DMS114 treated with DMSO at 0.1 percent for 48 hours (cell line): ENCODE measurements around the gene CFAP210.

Experiments
- DNase-seq: peaks from one replicate; lab custom pipeline; 2025; ENCODE audit not compliant: unreplicated experiment; lab: John Stamatoyannopoulos, UW

Gene CFAP210

GRCh38 chr2:169676357-169676756 lies 17.8 kb downstream of the CFAP210 start:
- no peak for DNase-seq

- DNase-seq, result no peak
Observed at GRCh38 chr2:169673921-169674320, 20.3 kb downstream of the CFAP210 start.

DNA sequence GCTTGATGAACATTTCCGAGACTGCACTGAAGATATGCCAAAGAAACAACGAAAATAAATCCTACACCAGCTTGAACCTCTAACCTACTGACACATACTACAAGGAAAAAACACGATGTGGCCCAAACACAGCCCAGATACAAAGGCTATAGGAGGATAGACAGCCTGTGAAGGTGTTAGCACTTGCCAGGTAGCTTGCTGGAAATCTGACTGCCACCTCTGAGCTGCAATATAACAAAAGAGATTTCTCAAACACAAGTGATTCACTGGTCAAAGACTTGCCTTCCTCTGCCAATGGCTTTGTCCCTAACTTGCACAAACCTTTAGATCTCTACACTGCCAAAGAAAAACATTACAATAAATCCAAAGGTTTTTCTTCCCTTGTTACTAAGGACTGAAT lies 21.1 kb downstream of the CFAP210 start:
- DNase-seq, result no peak

GRCh38 chr2:169672406-169672805 lies 21.8 kb downstream of the CFAP210 start:
- DNase-seq, result no peak

- DNase-seq, result no peak
Observed at GRCh38 chr2:169670937-169671336, 23.3 kb downstream of the CFAP210 start.

DNA sequence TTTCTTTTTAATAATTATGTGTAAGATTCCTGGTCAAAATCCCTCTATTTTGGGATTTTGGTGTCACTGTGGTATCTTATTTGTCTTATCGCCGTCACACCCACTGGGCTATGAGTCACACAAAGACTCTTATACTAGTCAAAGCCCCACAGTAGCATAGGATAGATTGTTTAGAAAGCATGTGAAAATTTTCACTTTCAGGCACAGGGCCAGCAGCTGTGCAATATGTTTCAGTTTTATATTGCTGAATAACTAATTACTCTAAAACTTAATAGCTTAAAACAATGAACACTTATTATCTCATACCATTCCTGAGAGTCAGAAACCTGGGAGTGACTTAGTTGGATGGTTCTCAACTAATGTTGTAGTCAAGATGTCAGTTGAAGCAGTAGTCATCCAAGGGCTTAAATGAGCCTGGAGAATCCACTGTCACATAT lies 24.0 kb downstream of the CFAP210 start:
- DNase-seq, result no peak

DNA sequence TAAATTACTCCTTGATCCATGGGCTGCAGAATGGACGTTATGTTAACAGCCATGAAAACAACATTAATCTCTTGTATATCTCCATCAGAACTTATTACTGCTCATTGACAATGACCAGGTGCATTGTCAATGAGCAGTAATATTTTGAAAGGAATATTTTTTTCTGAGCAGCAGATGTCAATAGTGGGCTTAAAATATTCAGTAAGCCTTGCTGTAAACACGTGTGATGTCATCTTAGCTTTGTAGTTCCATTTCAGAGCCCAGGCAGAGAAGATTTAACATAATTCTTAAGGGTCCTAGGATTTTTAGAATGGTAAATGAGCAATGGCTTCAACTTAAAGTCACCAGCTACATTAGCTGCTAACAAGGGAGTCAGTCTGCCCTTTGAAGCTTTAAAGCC lies 26.6 kb downstream of the CFAP210 start:
- DNase-seq, result no peak

- DNase-seq, result no peak
Observed at GRCh38 chr2:169664978-169665930, 29.0 kb downstream of the CFAP210 start.

GRCh38 chr2:169664600-169664977 lies 29.6 kb downstream of the CFAP210 start:
- DNase-seq, result no peak

DNA sequence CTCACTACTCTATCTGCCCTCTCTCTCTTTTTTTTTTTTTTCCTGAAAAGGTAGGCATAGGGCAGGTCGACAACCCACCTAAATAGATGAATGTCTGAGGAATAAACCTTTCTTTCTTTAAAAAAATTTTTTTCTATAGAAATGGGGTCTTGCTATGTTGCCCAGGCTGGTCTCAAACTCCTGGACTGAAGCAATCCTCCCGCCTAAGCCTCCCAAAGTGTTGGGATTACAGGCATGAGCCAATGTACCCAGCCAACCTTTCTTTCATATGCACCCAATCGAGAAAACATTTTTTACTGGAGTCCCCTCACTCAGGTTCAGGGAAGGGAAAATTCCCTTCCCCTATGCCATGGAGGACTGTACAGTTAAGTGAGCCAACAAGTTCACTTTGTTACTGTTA lies 31.0 kb downstream of the CFAP210 start:
- no peak for DNase-seq

DNA sequence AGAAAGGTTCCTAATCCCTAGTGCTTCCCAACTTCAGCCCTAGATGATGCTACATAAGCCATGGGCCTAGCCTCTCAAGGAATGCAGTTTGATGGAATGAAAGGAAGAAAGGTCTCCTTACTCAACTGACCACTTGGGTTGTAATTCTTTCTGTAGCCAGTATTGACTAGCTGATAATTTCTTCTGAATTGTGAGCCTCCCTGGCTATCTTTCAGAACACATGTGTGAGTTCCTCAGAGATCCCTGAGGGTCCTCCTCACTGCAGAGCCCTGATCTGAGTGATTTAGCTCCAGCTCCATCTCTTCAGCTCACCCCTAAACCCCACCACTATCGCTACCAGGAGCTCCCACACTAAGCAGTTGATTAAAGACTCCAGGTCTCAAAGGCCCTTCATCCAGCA lies 31.5 kb downstream of the CFAP210 start:
- no peak for DNase-seq

DNA sequence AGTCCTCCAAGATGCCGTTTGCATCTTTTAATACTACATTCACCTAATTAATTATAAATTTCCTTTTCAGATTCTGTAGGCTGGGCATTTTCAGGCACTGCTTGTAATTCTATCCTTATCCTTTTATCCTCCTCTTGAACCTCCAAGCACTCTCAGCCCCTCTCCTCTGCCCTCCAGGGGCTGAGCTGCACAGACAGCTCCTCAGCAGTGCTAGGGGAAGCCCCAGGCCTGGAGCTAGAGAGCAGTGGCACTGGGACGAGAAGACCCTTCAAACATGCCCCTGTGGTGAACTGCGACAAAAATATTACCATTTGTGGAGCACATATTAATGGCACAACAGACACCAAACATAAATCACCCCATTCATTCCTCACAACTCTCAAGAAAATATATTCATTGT lies 32.9 kb downstream of the CFAP210 start:
- no peak for DNase-seq

GRCh38 chr2:169659320-169659719 lies 34.9 kb downstream of the CFAP210 start:
- no peak for DNase-seq

DNA sequence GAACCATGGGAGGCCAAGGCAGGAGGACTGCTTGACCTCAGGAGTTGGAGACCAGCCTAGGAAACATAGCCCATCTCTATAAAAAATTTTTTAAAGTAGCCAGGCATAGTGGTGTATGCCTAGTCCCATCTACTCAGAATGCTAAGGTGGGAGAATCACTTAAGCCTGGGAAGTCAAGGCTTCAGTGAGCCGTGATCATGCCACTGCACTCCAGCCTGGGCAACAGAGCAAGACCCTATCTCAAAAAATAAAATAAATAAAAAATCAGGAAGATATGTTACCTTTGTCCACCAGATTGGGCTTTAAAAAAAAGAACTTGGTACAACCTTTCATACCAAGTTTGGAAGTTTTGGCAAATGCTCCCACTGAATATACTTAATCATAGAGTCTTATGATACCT lies 35.3 kb downstream of the CFAP210 start:
- DNase-seq, result no peak

GRCh38 chr2:169656164-169656563 lies 38.0 kb downstream of the CFAP210 start:
- DNase-seq, result no peak

- no peak for DNase-seq
Observed at GRCh38 chr2:169653636-169654035, 40.6 kb downstream of the CFAP210 start.

DNA sequence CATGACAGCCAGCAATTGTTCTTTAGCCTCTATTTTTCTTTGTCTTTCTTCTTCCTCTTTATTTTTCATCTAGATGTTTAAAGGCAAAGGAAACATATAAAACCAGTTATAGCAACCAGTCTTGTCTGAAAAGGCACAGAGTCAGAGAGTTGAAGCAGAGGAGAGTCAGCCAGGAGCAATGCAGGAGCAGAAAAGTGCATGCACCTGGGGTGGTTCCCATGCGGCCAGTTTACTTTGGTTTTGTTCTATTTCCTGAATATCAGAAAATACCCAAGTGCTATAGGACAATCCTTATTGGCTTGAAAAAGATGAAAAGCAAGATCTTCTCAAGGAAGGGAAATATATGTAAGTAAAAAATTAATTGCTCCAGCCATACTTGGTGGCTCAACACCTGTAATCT lies 44.9 kb downstream of the CFAP210 start:
- DNase-seq, result no peak

DNA sequence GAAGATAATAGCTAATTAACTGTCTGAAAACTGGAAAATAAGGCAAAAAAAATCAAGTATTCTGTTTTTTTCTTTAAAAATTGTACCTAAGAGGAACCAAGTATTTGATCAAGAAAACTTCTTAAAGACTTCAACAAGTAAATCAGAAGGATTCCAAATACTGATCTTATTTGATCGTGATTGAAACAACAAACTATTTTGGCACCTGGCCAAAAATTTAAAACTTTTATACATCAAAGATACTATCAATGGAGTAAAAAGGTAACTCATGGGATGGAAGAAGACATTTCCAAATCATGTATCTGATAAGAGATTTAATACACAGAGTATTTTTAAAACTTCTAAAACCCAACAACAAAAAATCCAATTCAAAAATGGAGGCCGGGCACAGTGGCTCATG lies 46.7 kb downstream of the CFAP210 start:
- no peak for DNase-seq

- no peak for DNase-seq
Observed at GRCh38 chr2:169644173-169644572, 50.0 kb downstream of the CFAP210 start.

DNA sequence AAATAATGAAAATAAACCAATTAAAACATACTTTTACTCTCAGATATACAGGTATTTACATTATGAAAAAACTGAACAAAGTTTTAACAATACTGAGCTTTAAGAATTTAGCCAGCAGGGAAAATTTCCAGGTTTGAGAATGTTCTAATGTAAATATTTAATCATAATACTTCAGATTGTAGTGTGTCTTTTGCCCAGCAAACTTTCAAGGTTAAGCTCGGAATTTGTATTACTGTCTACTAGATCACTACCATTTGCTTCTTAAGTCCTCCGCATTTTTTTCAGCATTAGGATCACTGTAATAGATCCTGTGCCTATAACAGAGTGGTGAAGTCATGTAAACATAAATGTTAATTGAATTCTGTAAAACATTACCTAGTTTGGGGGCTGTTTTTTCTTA lies 52.7 kb downstream of the CFAP210 start:
- DNase-seq, result no peak

DNA sequence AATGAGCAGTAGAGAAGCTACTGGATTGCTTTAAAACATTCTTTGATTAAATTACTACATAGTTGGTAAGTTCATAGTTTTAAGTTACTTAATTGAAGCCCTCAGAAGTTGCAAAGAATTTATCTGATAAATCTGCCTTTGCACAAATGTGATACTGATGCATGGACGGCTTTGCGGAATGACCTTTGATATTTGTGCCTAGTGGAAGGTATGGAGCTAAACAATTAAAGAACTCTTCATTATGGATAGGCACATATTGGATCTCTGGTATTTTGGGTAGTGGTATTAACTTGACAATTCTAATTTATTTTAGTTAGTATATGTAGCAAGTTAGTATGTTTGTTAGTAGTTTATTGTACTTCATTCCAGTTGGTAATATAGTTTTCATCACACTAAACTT lies 54.1 kb downstream of the CFAP210 start:
- DNase-seq, result no peak

DNA sequence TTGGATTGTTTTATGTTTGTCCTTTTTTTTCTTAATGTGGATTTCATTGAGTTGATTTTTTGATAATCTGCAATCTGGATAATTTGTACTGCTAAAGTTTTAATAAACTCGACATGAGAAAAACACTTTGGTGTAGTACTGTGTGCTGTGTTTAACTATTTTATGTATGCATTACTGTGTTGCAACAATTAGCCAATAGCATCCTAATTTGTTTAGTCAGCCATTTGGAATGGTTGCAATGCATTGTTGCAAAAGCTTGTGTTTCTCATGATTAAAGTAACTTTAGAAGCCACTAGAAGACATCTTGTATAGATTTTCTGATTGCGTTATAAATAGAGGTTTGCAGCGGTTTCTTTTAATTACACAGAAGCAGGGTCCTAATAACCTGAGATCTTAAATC lies 56.6 kb downstream of the CFAP210 start:
- no peak for DNase-seq
